Neutrophil (primary cell): ENCODE results near the gene GPR160.

Experiments
- H3K27ac ChIP-seq: fragments of 200-600 bp; sonication (generic); 2 replicates; pipeline ENCODE4 v1.5.1; 2016; ENCODE audit warnings: mild to moderate bottlenecking, moderate library complexity
- H3K27me3 ChIP-seq: fragments of 200-600 bp; sonication (generic); 2 replicates; pipeline ENCODE4 v1.6.0; 2016; ENCODE audit warnings: mild to moderate bottlenecking
- H3K36me3 ChIP-seq: fragments of 200-600 bp; sonication (generic); 2 replicates; pipeline ENCODE4 v1.5.1; 2017
- H3K4me1 ChIP-seq, 2 experiments: fragments of 200-600 bp in 1 of 2; sonication (generic) in 1 of 2; 1 replicate in 1 of 2; 2 replicates in 1 of 2; pipeline versions ENCODE4 v1.5.1 to v1.6.1; 2013 to 2016; ENCODE audit warnings: low read depth in 1 of 2, low read length in 1 of 2, mild to moderate bottlenecking in 1 of 2, moderate library complexity in 1 of 2; ENCODE audit not compliant: control insufficient read depth in 1 of 2, insufficient read depth in 1 of 2
- H3K4me3 ChIP-seq, 2 experiments: fragments of 200-600 bp in 1 of 2; sonication (generic) in 1 of 2; 1 replicate in 1 of 2; 2 replicates in 1 of 2; pipeline ENCODE4 v1.5.1; 2013 to 2016; ENCODE audit warnings: low read depth in 1 of 2, low read length in 1 of 2, mild to moderate bottlenecking in 1 of 2, moderate library complexity in 1 of 2
- H3K9me3 ChIP-seq: fragments of 200-600 bp; sonication (generic); 2 replicates; pipeline ENCODE4 v1.5.1; 2016
- CTCF ChIP-seq: fragments of 200-600 bp; sonication (generic); IDR thresholded peaks from 2 replicates; pipeline ENCODE4 v1.5.1; 2016; ENCODE audit warnings: antibody characterized with exemption

Gene GPR160

DNA sequence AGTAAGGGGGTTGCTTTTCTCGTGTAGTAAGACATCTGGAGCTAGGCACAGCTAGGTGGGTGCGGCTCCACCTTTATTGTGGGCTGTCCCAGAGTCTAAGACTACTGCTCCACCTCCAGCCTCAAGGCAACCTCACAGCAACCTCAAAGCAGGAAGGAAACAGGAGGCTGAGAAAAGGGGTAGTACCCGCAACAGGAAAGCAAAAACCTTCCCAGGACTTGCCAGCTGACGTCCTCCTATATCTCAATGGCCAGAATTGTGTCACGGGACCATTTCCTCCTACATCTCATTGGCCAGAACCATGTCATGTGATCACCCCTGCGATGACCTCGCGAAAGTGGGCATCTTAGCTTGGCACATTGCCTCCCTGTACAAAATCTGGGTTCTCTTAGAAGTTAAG is 4.3 kb upstream of the GPR160 start:
- peak; percentile 33 for TF ChIP-seq CTCF
- H3K4me1 ChIP-seq: peaks cover 33% of the 10 kb centered on the region in 2 experiments
- H3K9me3 ChIP-seq: no peaks in the 10 kb centered on the region
- peak overlapping the region in 1 of 2 experiments; percentile 11 for H3K4me3 ChIP-seq
- H3K36me3 ChIP-seq: no peaks in the 10 kb centered on the region
- H3K27ac ChIP-seq: peak overlapping the region; percentile 88
- no peaks in the 10 kb centered on the region for H3K27me3 ChIP-seq

- Histone ChIP-seq H3K27me3 (no peaks in the 10 kb centered on the region), H3K36me3 (peaks cover 7% of the 10 kb centered on the region), H3K27ac (peak overlapping the region; percentile 95), H3K4me3 (peak overlapping the region; percentile 86 to 97), H3K9me3 (no peaks in the 10 kb centered on the region), H3K4me1 (peaks cover 54 to 58% of the 10 kb centered on the region in 2 experiments)
- peak; percentile 64 for TF ChIP-seq CTCF
Observed at GRCh38 chr3:170038434-170039110, 777 bp downstream of the GPR160 start.

DNA sequence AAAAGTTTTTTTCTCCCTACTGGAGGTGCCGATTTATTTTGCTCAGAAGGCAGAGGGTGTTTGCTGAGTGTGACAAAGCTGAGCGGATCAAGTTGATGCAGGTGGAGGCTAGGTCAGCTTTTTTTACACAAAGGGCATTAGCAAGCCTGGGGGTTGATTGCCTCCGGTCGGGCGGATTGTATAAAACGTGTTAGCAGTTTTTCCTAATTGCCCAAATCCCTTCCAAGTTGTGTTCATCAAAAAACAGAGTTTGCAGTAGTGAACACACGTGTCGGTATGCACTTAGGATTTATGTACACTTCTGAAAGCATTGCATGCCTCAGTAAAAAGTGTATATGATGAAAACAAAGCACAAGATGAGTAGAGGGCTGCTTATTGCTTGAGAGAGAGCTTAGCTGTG is 2.6 kb downstream of the GPR160 start:
- TF ChIP-seq CTCF: no peak
- no peaks in the 10 kb centered on the region for H3K27me3 ChIP-seq
- H3K4me3 ChIP-seq: peak overlapping the region in 1 of 2 experiments; percentile 97
- peak overlapping the region; percentile 95 for H3K27ac ChIP-seq
- no peaks in the 10 kb centered on the region for H3K9me3 ChIP-seq
- peaks cover 7% of the 10 kb centered on the region for H3K36me3 ChIP-seq
- H3K4me1 ChIP-seq: peaks cover 58 to 62% of the 10 kb centered on the region in 2 experiments

DNA sequence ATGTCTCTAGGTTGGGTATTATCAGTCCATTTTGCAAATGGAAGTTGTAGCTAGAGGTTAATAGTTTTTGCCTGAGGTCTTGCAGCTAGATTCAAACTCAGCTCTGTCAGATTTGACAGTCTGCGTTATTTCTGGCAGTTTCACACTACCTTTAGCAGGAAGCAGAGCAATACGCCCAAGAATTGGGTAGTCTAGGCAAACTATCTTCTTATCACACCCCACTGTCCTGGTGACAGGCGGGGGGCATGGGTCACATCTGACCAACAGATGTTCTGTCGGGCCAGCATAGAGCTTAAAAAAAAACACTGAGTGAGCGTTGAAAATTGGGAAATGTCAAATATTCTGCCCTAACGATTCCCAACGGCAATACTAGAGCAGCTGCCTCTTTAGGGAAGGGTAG is 5.7 kb downstream of the GPR160 start:
- H3K4me1 ChIP-seq: peaks cover 66 to 69% of the 10 kb centered on the region in 2 experiments
- peak overlapping the region; percentile 91 for H3K27ac ChIP-seq
- no peaks in the 10 kb centered on the region for H3K27me3 ChIP-seq
- H3K36me3 ChIP-seq: peaks cover 7% of the 10 kb centered on the region
- H3K9me3 ChIP-seq: no peaks in the 10 kb centered on the region
- TF ChIP-seq CTCF: no peak
- H3K4me3 ChIP-seq: no peak overlapping the region

GRCh38 chr3:170044271-170044670 is 6.5 kb downstream of the GPR160 start:
- Histone ChIP-seq H3K9me3 (no peaks in the 10 kb centered on the region), H3K4me1 (peaks cover 59 to 62% of the 10 kb centered on the region in 2 experiments), H3K27ac (peak overlapping the region; percentile 91), H3K4me3 (peak overlapping the region; percentile 33 to 46), H3K36me3 (peaks cover 10% of the 10 kb centered on the region), H3K27me3 (no peaks in the 10 kb centered on the region)
- TF ChIP-seq CTCF: no peak
